RKO (cell line): ENCODE measurements around the gene ZSWIM5.
A peak's percentile ranks its signal among the peaks of the same experiment; 100 is the strongest.

Experiments used
- DNase-seq: peaks from one replicate; pipeline ENCODE4 v3.0.0-alpha.2; 2016; ENCODE audit warnings: low spot score

Gene ZSWIM5

DNA sequence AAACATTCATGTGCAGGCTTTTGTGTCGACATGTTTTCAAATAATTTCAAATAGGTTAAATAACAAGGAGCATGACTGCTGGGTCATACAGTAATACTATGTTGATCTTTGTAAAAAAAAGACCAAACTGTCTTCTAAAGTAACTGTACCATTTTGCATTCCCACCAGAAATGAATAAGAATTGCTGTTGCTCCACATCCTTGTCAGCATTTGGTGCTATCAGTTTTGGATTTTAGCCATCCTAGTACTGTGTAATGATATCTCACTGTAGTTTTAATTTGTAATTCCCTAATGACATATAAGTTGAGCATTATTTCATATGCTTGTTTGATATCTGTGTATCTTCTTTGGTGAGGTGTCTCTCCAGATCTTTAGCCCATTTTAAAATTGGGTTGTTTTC is 182.7 kb downstream of the ZSWIM5 start:
- DNase-seq, result no peak

DNA sequence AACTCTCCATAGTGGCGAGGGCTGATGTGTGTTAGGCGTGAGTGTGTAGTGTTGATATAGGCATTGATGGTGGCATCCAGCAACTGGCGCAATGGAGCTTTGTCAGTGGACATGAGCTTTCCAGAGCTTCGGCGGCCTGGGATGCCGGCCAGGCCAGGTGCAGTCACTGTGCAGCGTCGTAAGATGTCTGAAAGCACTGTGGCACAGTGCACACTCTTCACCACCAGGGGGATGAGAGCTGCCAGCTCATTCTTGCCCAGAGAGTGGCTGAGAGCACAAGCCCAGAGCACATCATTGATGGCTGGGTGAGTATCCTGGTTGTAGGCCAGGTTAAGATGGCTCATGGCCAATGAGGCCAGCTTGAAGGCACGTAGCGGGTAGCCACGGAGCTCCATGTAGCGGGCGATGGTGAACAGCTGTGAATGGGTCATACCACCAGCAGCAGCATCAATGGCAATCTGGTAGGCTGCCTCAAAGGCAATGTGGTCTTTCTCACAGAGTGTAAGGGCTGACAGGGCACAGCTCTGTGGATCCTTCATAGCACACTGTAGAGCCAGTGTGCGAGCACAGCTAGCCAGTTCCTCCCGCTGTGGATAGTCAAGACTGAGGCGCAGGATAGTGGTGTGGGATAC is 187.7 kb downstream of the ZSWIM5 start:
- peak; percentile 56 for DNase-seq

DNA sequence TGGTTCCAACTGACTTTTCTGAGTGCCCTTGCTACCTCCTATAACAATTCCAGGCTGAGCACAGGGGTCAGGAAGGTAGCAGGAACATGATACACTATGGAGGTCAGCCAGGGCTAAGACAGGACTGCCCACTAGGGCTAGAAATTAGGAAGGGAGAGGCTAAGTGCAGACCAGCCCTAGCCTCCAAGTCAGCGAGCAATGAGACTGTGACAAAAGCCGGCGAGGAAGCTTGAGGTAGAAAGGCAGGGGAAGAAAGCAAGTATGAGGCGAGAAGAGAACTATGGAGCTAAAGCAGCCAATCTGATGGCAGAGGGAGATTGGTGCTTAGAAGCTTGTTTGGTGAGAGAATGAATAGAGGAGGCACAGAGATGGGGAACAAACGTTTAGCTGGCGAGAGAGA is 189.6 kb downstream of the ZSWIM5 start:
- DNase-seq, result no peak

DNA sequence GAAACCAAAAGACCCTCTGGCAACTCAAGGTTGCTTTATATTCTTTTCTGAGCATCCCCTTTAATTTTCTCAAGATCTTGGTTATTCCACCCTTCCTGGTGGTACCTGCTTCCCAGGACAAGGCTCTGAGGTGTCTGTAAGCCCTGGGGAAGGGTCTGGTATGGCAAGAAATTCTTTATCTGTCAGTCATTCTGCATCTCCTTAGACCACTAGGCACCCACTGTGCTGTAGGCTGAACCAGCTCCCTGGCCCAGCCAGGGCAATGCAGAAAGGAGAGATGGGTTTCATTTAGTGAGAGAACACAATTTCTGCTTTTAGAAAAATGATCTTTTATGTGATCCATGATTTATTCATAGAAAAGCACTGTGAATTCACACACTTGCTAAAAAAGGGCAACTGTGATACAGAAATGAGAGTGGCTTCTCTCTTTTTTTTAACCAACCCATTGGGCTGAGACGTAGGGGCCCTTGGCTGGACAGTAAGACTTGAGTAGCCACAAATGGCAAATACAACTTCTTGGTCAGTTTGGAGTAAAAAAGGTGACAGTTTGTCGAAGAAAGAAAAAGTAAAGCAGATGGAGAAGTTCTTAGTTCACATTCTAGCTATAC is 190.2 kb downstream of the ZSWIM5 start:
- DNase-seq, result no peak

DNA sequence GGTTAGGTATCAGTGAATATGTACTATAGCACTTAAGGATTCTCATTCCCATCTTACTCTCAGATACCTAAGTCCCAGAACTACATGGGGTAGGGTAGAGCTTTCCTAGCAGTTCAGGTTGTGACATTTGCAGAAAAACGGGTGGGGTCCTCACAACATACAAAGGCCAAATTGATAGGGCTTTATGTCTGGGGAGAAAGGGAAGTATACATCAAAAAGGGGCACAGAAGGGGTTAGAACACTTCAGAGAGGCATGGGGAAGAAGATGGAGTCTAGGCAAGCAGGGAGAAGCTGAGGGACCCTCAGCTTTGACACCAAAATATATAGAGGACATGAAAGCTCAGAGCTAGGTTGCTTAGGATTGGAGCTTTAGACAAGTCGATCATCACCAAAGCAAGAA is 190.7 kb downstream of the ZSWIM5 start:
- no peak for DNase-seq

DNA sequence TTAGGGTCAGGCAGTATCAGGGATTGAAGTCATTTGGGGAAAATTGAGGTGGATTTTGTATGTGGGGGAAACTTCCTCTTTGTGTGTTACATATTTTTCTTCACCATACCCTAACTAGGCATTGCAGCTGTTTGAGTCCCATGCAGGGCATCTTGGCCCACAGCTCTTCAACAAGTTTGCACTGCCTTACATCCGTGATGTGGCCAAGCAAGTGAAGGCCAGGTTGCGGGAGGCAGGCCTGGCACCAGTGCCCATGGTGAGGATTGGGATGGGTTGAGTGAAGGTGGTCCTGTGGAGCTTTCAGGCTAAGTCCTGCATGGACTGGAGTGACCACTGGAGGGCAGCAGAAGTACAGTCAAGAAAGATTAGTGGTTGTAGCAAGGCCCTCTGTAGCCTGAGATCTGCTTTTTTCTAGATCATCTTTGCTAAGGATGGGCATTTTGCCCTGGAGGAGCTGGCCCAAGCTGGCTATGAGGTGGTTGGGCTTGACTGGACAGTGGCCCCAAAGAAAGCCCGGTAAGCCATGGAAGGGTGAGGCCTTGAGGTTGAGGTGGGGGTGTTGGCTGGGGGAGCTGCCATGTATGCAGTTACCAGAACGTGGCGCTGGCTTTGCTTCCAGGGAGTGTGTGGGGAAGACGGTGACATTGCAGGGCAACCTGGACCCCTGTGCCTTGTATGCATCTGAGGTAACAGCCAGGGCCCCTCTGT is 191.9 kb downstream of the ZSWIM5 start:
- DNase-seq, result peak; percentile 82

DNA sequence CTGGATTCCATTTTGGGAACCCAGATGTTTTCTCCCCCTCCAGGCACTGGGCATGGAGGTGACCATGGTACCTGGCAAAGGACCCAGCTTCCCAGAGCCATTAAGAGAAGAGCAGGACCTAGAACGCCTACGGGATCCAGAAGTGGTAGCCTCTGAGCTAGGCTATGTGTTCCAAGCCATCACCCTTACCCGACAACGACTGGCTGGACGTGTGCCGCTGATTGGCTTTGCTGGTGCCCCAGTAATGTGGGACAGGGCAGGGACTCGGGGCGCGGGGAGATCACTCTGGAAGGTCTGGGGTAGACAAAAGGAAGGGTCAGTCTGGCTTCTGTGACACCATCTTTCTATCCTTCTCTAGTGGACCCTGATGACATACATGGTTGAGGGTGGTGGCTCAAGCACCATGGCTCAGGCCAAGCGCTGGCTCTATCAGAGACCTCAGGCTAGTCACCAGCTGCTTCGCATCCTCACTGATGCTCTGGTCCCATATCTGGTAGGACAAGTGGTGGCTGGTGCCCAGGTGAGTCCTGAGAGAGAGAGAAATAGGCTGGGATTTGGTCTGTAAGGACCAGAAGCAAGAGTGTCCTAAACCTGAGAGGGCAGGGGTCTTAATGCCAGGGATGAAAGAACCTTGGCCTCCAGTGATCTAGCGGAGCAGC is 192.7 kb downstream of the ZSWIM5 start:
- no peak for DNase-seq

DNA sequence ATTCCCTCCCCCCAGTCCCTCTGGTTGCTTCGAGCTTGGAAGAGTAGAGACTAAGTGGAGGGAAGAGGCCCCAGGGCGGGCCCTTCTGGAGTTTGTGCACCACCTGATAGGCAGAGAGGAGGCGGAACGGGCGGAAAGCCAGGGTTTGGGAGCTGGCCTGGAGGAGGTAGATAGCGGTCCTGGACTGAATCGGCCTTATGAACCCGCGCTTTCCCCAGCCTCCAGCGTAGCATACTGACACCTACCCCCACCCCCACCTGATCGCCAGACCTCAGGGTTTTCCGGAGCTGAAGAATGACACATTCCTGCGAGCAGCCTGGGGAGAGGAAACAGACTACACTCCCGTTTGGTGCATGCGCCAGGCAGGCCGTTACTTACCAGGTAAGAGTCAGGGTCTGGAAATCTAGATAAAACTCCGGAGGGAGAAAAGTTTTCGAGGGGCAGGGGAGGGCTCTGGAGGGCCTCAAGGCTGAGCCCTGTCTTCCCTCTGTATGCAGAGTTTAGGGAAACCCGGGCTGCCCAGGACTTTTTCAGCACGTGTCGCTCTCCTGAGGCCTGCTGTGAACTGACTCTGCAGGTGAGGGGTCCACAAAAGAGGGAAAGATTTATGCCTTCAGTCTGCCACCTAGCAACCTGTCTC is 193.6 kb downstream of the ZSWIM5 start:
- peak; percentile 74 for DNase-seq

DNA sequence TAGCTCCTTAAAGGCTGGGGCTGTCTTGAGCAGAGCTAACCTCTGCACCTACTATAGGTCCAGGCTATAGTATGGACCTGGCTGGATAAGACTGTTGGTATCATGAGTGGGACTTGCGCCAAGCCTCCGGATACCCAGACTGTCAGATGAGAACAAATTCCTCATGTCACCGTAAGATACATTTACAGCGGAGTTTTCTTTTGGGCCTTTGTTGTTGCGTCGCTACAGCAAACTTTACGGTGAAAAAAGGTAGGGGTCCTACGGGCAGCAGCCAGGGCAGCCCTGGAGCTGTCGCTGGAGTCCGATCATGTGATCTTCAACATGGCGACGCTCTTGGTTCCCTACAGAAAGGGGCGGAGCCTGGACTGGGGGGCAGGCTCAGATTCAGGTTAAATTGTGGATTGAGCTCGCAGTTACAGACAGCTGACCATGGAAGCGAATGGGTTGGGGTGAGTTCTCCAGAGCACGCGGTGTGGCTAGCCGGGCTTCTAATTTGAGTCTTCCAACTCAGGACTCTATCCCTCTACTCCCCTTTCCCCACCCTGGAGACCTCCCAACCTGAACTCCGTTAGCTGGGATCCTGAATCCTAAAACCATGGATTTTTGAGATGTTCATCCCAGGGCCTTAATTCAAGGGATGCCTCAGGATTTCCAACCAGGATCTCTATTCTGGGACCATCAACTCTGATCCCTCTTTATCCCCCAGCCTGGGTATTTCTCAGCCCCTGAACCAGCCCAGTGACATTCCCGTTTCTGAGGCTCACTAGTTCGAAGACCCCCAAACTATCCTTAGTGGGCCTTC is 194.4 kb downstream of the ZSWIM5 start, which contains the start of gene UROD:
UROD (plus strand) TSS at position 418 of the 802 bp plus-strand sequence; CDS start at position 430, 12 bp downstream.
- DNase-seq, result peak; percentile 99

DNA sequence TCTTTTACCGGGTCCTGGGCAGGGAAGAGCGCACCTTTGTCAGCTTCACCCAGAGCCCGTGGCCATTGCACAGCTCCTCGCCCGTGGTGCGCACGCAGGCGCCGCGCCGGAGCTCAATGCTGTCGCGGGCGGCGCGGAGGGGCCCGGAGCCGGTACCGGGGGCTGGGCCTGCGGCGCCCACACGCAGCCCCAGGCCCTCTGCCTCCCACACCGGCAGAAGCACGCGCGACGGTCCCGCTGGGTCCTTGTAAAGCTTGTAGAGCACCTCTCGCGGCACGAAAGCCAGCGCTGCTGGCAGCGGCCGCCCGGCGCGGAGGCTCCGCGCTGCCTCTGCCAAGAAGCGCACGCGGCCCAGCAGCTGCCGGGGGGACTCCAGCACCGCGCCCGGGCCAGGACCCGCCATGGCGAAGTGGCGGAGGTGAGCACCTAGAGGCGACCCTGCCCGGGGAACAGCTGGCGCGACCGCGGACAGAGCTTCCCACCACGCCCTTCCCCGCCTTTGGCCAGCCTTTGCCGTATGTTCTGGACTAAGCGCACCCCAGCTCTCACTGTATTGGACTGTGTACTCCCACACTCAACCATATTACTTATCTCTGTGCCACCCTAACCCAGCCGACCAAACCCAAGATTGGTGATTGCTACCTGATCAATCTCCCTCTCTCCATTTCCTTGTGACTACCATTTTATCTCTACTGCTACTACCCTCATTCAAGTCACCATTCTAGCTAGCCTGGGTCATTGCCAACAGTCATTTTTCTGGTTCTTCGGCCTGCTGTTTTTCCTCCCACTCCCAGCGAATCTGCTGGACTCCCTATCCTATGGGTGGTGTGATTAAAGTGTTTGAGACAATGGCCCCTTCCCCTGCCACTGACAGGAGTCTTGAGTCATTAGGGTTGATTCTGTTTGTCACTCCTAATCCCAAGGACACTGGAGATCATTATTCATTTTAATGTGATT is 195.3 kb downstream of the ZSWIM5 start, which contains the start of gene HECTD3:
HECTD3 (minus strand) TSS at position 470 of the 957 bp plus-strand sequence; CDS start at position 403, 67 bp downstream.
- DNase-seq, result peak; percentile 86

DNA sequence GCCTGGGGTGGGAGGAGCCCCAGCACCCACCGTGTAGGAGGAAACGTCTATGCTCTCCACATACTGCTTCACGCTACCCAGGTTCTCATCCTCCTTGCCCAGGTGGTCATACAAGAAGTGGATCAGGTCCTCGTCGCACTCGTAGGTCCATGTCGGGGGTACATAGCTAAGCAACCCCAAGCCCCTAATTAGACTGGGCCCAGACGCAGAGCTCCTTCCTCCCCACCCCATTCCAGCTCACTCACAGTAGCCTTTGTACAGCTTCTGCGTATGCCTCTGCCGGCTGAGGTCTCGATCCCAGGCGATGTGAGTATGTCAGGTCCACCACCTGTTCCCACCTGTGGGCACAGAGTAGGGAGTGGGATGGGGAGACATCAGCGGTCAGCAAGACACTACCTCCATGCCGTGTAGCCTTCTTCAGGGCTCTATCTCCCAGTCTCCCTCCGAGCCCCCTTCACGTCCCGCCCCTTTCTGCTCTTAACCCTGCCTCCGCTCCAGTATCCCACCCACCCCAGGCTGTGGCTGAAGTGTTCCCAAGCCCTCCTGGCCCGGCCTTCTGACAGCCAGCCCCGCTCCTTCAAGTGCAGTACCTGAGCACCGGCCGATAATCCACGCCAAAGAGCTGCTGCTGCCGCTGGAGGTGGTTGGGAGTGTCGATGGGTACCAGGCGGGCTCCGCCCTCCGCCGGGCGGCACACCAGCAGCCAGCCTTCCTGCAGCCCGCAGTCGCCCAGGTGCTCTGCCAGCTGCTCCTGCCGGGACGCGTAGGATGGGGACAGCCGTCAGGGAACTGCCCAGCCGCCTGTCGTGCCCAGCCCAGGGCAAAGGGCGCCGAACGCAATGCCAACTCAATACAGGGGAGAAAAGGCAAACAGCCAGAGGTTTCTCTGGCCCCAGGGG is 196.2 kb downstream of the ZSWIM5 start:
- DNase-seq, result peak; percentile 27

DNA sequence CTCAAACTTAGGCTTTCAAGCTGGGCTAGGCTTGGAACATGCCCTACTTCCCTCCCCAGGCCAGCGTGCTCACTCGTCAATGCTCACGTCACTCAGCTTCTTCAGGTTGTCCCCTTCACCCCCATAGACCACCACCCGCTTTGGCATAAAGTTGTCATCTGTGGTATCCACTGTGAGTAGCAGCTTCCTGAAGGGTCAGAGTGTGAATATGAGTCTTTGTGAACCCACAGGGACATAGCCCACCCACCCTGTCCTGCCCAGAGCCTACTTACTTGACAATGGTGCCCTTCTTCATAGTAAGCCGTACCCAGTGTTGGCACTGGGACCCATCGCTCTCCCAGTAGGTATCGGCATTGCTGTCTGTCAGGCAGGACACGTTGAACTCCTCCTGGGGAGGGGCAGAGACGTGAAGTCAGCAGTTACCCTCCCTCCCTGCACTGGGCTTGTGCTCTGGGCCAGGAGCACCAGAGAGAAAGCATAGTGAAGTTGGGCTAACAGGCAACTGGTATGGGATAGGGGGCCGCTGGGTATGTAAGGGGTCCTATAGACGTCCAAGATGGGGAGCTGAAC is 197.0 kb downstream of the ZSWIM5 start:
- no peak for DNase-seq

DNA sequence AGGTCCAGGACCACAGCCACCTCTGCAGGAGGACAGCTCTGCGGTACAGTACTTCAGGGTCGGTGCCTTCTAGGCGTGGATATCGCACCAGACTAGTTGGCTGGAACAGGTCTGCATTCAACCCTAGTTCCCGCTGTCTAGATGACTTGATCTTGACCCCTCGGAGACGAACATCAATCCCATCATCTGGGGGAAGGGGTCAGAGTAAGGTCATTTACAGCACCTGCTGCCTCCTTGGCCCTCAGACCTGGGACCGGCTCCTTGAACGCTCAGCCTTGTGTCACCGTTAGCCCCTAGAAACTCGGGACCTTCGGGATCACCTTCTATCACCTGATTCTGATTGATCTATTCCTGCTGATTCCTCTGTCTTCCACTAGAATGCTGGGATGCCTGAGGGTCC is 197.9 kb downstream of the ZSWIM5 start:
- no peak for DNase-seq

DNA sequence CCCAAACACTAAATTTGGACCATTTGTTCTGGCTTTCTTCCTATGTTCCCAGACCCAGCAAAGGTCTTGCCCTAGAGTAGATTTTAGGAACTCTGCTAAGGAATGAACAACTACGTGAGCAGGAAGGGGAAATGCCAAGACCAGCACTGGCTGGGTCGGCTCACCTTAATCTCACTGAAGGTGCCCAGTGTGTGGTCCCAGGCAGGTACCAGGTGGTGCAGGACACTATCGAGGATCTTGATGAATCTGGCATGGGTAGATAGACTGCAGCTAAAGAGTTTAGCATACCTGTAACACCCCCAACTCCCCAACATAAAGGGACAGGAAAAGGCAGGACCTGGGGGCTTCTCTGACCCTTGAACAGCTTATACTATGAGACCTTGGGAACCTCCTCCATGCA is 198.3 kb downstream of the ZSWIM5 start:
- DNase-seq, result no peak

DNA sequence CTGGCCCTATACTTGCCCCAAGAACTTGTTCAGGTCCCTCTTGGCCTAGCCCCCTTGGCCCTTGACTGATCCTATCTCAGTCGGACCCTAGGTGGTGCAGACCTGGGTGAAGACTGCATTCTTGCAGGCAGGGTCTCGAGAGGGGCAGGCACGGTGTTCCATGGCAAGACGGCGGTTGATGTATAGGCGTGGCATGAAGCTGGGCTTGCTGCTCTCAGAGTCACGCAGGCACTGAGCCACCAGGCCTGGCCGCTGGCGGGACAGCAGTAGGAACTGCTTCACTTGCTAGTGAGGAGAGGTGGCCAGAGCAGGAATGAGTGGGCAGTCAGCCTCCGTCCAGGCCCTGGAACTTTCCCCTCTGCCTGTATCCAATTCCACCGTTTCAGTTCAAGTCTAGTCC is 199.1 kb downstream of the ZSWIM5 start:
- no peak for DNase-seq

DNA sequence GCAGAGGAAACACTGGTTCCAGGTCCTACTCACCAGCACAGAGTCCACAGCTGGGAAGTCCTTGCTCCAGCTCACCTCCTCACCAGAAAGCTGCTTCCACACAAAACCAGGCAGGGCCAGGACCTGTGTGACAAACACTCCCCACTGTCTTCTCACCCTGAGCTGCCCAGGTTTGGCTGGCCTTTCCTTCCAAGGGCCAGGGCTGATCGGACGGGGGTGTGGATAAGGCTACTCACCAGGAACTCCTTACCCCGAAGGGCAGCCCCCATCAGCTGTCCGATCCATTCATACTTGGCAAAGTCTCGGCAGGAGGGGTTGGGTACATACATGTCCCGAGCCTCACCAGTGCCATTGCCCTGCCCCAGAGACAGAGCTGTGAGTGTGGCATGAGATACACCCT is 200.6 kb downstream of the ZSWIM5 start:
- no peak for DNase-seq

DNA sequence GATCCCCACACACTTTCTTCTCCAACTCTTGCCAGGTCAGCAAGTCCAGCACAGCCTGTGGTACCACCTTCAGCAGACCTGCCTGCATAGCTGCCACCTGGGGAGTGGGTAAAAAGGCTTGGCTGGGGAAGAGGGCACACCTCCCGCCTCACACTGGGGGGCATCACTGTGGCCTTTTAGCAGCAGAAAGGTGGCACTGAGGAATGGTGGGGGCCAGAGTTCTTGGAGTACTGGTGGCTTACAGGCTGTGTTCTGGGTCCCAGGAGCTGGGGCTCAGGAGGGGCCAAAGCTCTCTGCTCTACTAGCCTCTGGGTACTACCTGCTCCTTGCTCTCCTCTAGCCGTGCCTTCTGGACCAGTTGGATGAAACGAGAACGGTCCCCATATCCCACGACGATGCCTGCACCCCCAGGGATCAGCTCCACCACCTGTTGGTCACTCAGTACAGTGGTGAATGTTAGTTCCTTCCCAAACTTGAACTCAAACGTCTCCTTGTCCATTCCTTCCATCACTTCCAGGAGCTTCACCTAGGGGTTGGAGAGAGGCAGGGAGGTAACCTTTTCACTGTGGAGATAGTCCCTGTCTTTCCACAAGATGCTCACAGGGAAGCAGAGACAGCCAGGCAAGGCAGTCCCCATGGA is 202.0 kb downstream of the ZSWIM5 start:
- no peak for DNase-seq

DNA sequence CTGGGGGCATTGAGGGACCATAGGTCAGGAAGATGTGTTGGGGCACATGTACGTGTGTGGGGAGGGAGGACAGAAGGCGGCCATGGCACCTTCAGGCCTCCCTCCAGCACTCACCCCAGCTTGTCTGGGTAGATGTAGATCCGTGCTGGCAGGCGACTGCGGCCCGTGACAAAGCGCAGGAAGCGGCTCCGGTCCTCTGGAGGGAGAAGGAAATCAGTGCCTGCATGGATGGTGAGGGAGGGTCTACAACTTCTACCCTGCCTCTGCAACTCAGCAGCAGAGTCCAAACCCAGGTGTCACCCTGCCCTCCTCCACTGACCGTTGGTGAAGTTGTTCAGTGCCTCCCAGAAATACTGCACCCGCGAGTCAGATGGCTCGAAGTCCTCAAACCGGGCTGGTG is 202.7 kb downstream of the ZSWIM5 start:
- no peak for DNase-seq
